ENCODE measurements around the gene RYK. TPM values are rescaled to one million over a fixed set of nuclear protein-coding genes. Genes with fewer than 3 reads are reported as not detected.

RYK gene
- total RNA-seq, 1 experiment from 2014 or later = 54.2 TPM

- ChIA-PET POLR2A (no interaction called here), CTCF (interaction anchor here (1.0 to 1.2 kb wide), 2 partner anchors 20 to 66 kb away, joined by 3 to 4 read pairs; no protein-coding TSS in a partner anchor)
- peaks cover 4% of the 10 kb centered on the region; the same call in 1 of the 2 replicates for H3K9me3 Mint-ChIP-seq
- no peak overlapping the region for H3K4me3 Mint-ChIP-seq
- H3K27ac Mint-ChIP-seq = no peak overlapping the region
- TF ChIP-seq ZNF317 (CRISPR knock-in tag; IDR thresholded peaks at IDR 0.05; ENCODE audit: borderline replicate concordance, low read depth) (no peak), FOXK1 (CRISPR knock-in tag; IDR thresholded peaks at IDR 0.05) (no peak), ZNF671 (CRISPR knock-in tag; IDR thresholded peaks at IDR 0.05) (no peak), ZMAT4 (CRISPR knock-in tag; IDR thresholded peaks at IDR 0.05) (no peak), NR3C1 (CRISPR knock-in tag; conservative IDR thresholded peaks at IDR 0.05; ENCODE audit: low read depth) (no peak), E2F4 (CRISPR knock-in tag; IDR thresholded peaks at IDR 0.05; ENCODE audit: borderline replicate concordance, low read depth) (no peak), SMAD4 (CRISPR knock-in tag; IDR thresholded peaks at IDR 0.05) (no peak), E2F5 (CRISPR knock-in tag; IDR thresholded peaks at IDR 0.05) (no peak), JUN (CRISPR knock-in tag; IDR thresholded peaks at IDR 0.05) (no peak), ZNF263 (CRISPR knock-in tag; IDR thresholded peaks at IDR 0.05; ENCODE audit: low read depth) (no peak), NR2C2 (CRISPR knock-in tag; IDR thresholded peaks at IDR 0.05) (no peak), ZBTB43 (CRISPR knock-in tag; IDR thresholded peaks at IDR 0.05) (no peak), E2F1 (CRISPR knock-in tag; IDR thresholded peaks at IDR 0.05) (no peak), NR1H2 (CRISPR knock-in tag; IDR thresholded peaks at IDR 0.05) (no peak), GABPB1 (CRISPR knock-in tag; IDR thresholded peaks at IDR 0.05) (no peak), ZNF512 (CRISPR knock-in tag; IDR thresholded peaks at IDR 0.05; ENCODE audit: borderline replicate concordance) (no peak), NFATC4 (CRISPR knock-in tag; IDR thresholded peaks at IDR 0.05) (no peak), MAX (CRISPR knock-in tag; IDR thresholded peaks at IDR 0.05) (no peak)
- H3K36me3 Mint-ChIP-seq = no peaks in the 10 kb centered on the region
- H3K27me3 Mint-ChIP-seq (ENCODE audit: low read depth) = no peaks in the 10 kb centered on the region
- no peak for DNase-seq (ENCODE audit: low spot score)
- no peak for ATAC-seq
- no peaks in the 10 kb centered on the region for H3K4me1 Mint-ChIP-seq
These were observed 28.8 kb upstream of the RYK start for GRCh38 chr3:134279466-134279865.

GRCh38 chr3:134277066-134277660, 26.5 kb upstream of the RYK start:
- no peak for ATAC-seq
- no peaks in the 10 kb centered on the region for H3K27me3 Mint-ChIP-seq (ENCODE audit: low read depth)
- H3K36me3 Mint-ChIP-seq = no peaks in the 10 kb centered on the region
- no peak overlapping the region for H3K4me3 Mint-ChIP-seq
- H3K9me3 Mint-ChIP-seq = peaks cover 4% of the 10 kb centered on the region; the same call in 1 of the 2 replicates
- no peaks in the 10 kb centered on the region for H3K4me1 Mint-ChIP-seq
- H3K27ac Mint-ChIP-seq = no peak overlapping the region
- ChIA-PET CTCF (interaction anchor here (0.6 to 0.9 kb wide), 2 partner anchors 54 to 65 kb away, joined by 3 to 4 read pairs; no protein-coding TSS in a partner anchor), POLR2A (no interaction called here)
- no peak for DNase-seq (ENCODE audit: low spot score)
- TF ChIP-seq JUN (CRISPR knock-in tag; IDR thresholded peaks at IDR 0.05) (no peak), ZSCAN18 (CRISPR knock-in tag; IDR thresholded peaks at IDR 0.05) (no peak), GABPB1 (CRISPR knock-in tag; IDR thresholded peaks at IDR 0.05) (no peak), SP1 (CRISPR knock-in tag; conservative IDR thresholded peaks at IDR 0.05) (no peak), FOXJ3 (CRISPR knock-in tag; IDR thresholded peaks at IDR 0.05; ENCODE audit: borderline replicate concordance) (no peak), SOX15 (CRISPR knock-in tag; IDR thresholded peaks at IDR 0.05) (no peak), PREB (CRISPR knock-in tag; IDR thresholded peaks at IDR 0.05; ENCODE audit: borderline replicate concordance) (no peak), ZBTB21 (CRISPR knock-in tag; IDR thresholded peaks at IDR 0.05; ENCODE audit: borderline replicate concordance) (no peak)
